Ascending aorta (tissue), 2 donors: ENCODE data around the gene KRT36. TPM values are rescaled to one million over a fixed set of nuclear protein-coding genes. Genes with fewer than 3 reads are reported as not detected.

Source experiments
- DNase-seq, 2 donors: peaks; one replicate each; pipeline ENCODE4 v3.0.0-alpha.2; 2019; ENCODE audit warnings: low spot score in 2 of 2
- H3K27ac ChIP-seq, 2 donors: fragments of 200-600 bp; sonication (generic); one replicate each; pipeline ENCODE4 v1.5.1; 2016 to 2017; ENCODE audit warnings: mild to moderate bottlenecking in 1 of 2
- H3K27me3 ChIP-seq: fragments of 200-600 bp; sonication (generic); one replicate; pipeline ENCODE4 v1.5.1; 2017
- H3K36me3 ChIP-seq, 2 donors: fragments of 200-600 bp; sonication (generic); one replicate each; pipeline ENCODE4 v1.5.1; 2016
- H3K4me1 ChIP-seq, 2 donors: fragments of 200-600 bp; sonication (generic); one replicate each; pipeline ENCODE4 v1.5.1; 2016 to 2017; ENCODE audit warnings: mild to moderate bottlenecking in 1 of 2
- H3K4me3 ChIP-seq, 2 donors: fragments of 200-600 bp; sonication (generic); one replicate each; pipeline ENCODE4 v1.5.1; 2016 to 2017; ENCODE audit warnings: mild to moderate bottlenecking in 1 of 2
- H3K9me3 ChIP-seq, 2 donors: fragments of 200-600 bp; sonication (generic); one replicate each; pipeline ENCODE4 v1.5.1; 2016
- intact Hi-C: fragments of 100-400 bp; cut with DNase I; formaldehyde crosslinking; loops from one replicate; pipeline ENCODE4 v1.15.1; 2023
- total RNA-seq: library from RNA; depleted of rRNA; stranded (reverse); fragments of >200 nt; gene quantifications from one replicate; pipeline ENCODE4 v1.1.0, GENCODE V29; 2016
- TF ChIP-seq, protein P1 (sequence below), 3 experiments: fragments of 200-600 bp in 2 of 3; fragments of 450-650 bp in 1 of 3; sonication (generic) in 2 of 3; IDR thresholded peaks; one replicate each; pipeline ENCODE4 v1.5.1; 2016 to 2019; ENCODE audit warnings: antibody characterized with exemption in 3 of 3, mild to moderate bottlenecking in 1 of 3, moderate library complexity in 1 of 3

Gene KRT36
- total RNA-seq, 1 donor from 2014 or later: not detected

DNA sequence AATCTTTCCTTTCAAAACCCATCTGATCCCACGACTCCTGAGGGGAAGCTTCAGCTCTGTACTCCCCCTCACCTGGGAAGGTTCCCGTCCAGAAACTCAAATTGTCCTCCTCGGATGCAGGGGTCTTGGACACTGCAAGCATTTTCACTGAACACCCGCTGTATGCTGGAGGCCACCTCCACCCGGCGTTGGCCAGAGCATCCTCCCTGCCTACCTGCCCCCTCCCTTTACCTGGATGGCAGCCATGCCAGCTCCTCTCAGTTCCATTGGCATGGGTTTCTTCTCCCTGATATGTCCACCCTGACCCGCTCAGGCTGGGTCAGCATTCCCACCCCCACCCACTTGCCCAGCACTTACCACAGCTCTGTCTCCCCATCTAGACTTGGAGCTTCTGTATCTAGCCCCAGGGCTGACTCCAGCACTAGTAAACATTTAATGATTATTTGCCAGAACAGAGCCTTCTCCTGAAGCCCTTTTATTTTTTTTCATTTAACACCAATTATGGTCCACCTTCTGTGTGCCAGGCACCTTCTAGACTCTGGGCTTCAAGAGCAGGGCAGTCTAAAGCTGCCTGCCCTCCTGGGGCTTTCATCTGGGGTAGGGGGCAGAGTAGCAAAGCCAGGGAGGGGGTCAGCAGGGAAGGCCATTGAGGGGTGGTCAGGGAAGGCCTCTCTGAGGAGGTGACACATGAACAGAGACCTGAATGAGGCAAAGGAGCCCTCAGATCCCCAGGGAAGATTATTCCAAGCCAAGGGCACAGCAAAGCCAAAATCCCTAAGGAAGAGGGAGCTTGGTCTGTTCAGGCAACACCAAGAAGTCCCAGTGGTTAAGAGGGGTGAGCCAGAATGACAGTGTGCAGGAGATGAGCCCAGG, 47.3 kb upstream of the KRT36 start:
- no peak overlapping the region for H3K27ac ChIP-seq
- H3K36me3 ChIP-seq: no peaks in the 10 kb centered on the region
- TF ChIP-seq, protein P1, sequence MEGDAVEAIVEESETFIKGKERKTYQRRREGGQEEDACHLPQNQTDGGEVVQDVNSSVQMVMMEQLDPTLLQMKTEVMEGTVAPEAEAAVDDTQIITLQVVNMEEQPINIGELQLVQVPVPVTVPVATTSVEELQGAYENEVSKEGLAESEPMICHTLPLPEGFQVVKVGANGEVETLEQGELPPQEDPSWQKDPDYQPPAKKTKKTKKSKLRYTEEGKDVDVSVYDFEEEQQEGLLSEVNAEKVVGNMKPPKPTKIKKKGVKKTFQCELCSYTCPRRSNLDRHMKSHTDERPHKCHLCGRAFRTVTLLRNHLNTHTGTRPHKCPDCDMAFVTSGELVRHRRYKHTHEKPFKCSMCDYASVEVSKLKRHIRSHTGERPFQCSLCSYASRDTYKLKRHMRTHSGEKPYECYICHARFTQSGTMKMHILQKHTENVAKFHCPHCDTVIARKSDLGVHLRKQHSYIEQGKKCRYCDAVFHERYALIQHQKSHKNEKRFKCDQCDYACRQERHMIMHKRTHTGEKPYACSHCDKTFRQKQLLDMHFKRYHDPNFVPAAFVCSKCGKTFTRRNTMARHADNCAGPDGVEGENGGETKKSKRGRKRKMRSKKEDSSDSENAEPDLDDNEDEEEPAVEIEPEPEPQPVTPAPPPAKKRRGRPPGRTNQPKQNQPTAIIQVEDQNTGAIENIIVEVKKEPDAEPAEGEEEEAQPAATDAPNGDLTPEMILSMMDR (IDR thresholded peaks at IDR 0.05): no peak
- H3K4me3 ChIP-seq: no peak overlapping the region
- H3K9me3 ChIP-seq: no peaks in the 10 kb centered on the region
- no peaks in the 10 kb centered on the region for H3K27me3 ChIP-seq
- no peak for DNase-seq
- H3K4me1 ChIP-seq: no peaks in the 10 kb centered on the region
- intact Hi-C loops: no loop called here

- no peak for DNase-seq
- H3K27me3 ChIP-seq: no peaks in the 10 kb centered on the region
- TF ChIP-seq, protein P1 (IDR thresholded peaks at IDR 0.05): no peak
- no peaks in the 10 kb centered on the region for H3K4me1 ChIP-seq
- H3K36me3 ChIP-seq: no peaks in the 10 kb centered on the region
- no peak overlapping the region for H3K4me3 ChIP-seq
- intact Hi-C loops: no loop called here
- H3K9me3 ChIP-seq: no peaks in the 10 kb centered on the region
- H3K27ac ChIP-seq: no peak overlapping the region
These were observed 46.2 kb upstream of the KRT36 start for GRCh38 chr17:41535764-41536481.

GRCh38 chr17:41534899-41535546, 45.3 kb upstream of the KRT36 start:
- Histone ChIP-seq H3K27ac (no peak overlapping the region), H3K9me3 (no peaks in the 10 kb centered on the region), H3K27me3 (no peaks in the 10 kb centered on the region), H3K4me3 (no peak overlapping the region), H3K4me1 (no peaks in the 10 kb centered on the region), H3K36me3 (no peaks in the 10 kb centered on the region)
- TF ChIP-seq, protein P1 (IDR thresholded peaks at IDR 0.05): no peak
- no peak for DNase-seq
- intact Hi-C loops: no loop called here

DNA sequence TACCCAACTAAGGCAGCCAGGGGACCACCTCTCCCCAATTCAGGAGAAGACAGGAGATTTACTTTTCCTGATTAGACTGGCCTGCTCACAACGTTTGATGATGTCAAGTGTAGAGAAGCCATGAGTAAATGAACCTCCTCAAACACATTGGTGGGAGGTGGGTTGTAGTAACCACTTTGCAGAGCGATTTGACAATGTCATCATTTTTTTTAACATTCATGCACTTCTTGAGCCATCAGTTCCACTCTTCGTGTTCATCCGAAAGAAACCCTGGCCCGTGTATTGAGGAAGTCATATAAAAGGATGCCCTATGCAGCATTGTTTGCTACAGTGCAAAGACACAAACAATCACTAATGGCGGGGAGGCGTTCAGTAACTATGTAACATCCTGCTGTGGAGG, 43.9 kb upstream of the KRT36 start:
- Histone ChIP-seq H3K27ac (no peak overlapping the region), H3K36me3 (no peaks in the 10 kb centered on the region), H3K9me3 (no peaks in the 10 kb centered on the region), H3K4me3 (no peak overlapping the region), H3K27me3 (no peaks in the 10 kb centered on the region), H3K4me1 (no peaks in the 10 kb centered on the region)
- TF ChIP-seq, protein P1 (IDR thresholded peaks at IDR 0.05): no peak
- intact Hi-C loops: no loop called here
- DNase-seq: no peak

DNA sequence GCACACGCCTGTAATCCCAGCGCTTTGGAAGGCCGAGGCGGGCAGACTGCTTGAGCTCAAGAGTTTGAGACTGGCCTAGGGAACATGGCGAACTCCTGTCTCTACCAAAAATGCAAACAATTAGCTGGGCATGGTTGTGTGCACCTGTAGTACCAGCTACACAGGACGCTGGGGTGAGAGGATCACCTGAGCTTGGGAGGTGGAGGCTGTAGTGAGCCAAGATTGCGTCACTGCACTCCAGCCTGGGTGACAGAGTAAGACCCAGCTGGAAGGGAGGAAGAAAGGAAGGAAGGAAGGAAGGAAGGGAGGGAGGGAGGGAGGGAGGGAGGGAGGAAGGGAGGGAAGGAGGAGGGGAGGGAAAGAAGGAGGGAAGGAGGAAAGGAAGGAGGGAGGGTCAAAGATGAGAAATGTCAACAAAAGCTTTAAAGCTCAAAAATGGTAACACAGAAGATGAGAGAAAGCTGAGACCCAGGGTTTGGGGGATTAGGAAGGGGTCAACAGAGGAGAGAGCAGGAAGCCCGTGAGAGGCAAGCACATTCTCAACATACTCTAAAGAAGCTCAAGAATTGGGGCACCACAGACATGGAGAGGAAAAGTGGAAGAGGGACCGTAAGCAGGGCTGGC, 43.3 kb upstream of the KRT36 start:
- intact Hi-C loops: no loop called here
- Histone ChIP-seq H3K36me3 (no peaks in the 10 kb centered on the region), H3K4me1 (peaks cover 1 to 2% of the 10 kb centered on the region in 2 donors), H3K27me3 (peaks cover 3% of the 10 kb centered on the region), H3K4me3 (no peak overlapping the region), H3K9me3 (no peaks in the 10 kb centered on the region), H3K27ac (no peak overlapping the region)
- TF ChIP-seq, protein P1 (IDR thresholded peaks at IDR 0.05): no peak
- no peak for DNase-seq
